HCT116 (cell line): ENCODE results near the gene TJAP1. TPM values are rescaled to one million over a fixed set of nuclear protein-coding genes. Genes with fewer than 3 reads are reported as not detected.

Experiments used
- ATAC-seq: fragments of 200-7000 bp; cut with Tn5 transposase; 2 replicates; pipeline ENCODE4 v1.9.1; 2020; ENCODE audit warnings: mild to moderate bottlenecking, moderate library complexity
- BruUV-seq: library from RNA; stranded (reverse); fragments of 400-500 nt; replicated peaks from 2 replicates; lab custom pipeline; 2021; lab: Mats Ljungman, UMichigan
- CTCF ChIA-PET: fragments of 300-600 bp; sonication (Branson Sonifier 250); formaldehyde crosslinking; loops from one replicate; lab custom pipeline; 2021; ENCODE audit warnings: antibody characterized with exemption; lab: Charles Lee
- POLR2A ChIA-PET: fragments of 300-600, 350-600 bp; sonication (Branson Sonifier 250); formaldehyde crosslinking; loops from one replicate; lab custom pipeline; 2021; ENCODE audit warnings: antibody characterized with exemption; lab: Charles Lee
- RAD21 ChIA-PET, 2 experiments: fragments of 300-600 bp; sonication (Branson Sonifier 250); formaldehyde crosslinking; loops; one replicate each; lab custom pipeline; 2023; ENCODE audit warnings: low total read pairs in 2 of 2; ENCODE audit not compliant: uncharacterized antibody in 2 of 2, unreplicated experiment in 2 of 2, low non-redundant PET in 1 of 2; lab: Charles Lee
- DNase-seq: peaks from one replicate; pipeline ENCODE4 v3.0.0-alpha.2; 2010; ENCODE audit warnings: low read depth, low spot score
- H2AFZ ChIP-seq: fragments of 200-600 bp; shearing (Covaris generic), sonication (generic); 2 replicates; pipeline ENCODE4 v1.6.1; 2017; ENCODE audit warnings: low read depth, mixed run types, mixed read lengths, antibody characterized with exemption, low read length; ENCODE audit not compliant: poor library complexity, severe bottlenecking
- H3K27ac ChIP-seq: 2 replicates; pipeline ENCODE4 v1.5.1; 2012; ENCODE audit warnings: low read depth, low read length
- H3K27me3 ChIP-seq: fragments of 200-600 bp; sonication (generic); 2 replicates; pipeline ENCODE4 v1.6.1; 2016; ENCODE audit warnings: mixed run types, low read length, mixed read lengths; ENCODE audit not compliant: insufficient read depth
- H3K36me3 ChIP-seq, 2 experiments: fragments of 200-500 bp in 1 of 2; fragments of 200-600 bp in 1 of 2; sonication (Bioruptor generic) in 1 of 2; sonication (generic) in 1 of 2; 2 replicates each; pipeline versions ENCODE4 v1.5.1 to v1.6.1; 2014 to 2016; ENCODE audit warnings: low read length in 2 of 2, inconsistent platforms in 1 of 2, mixed read lengths in 1 of 2, mixed run types in 1 of 2; ENCODE audit not compliant: insufficient read depth in 2 of 2, control insufficient read depth in 1 of 2
- H3K4me1 ChIP-seq, 2 experiments: fragments of 200-600 bp in 1 of 2; sonication (generic) in 1 of 2; 2 replicates each; pipeline versions ENCODE4 v1.5.1 to v1.6.1; 2012 to 2017; ENCODE audit warnings: low read length in 2 of 2, inconsistent platforms in 1 of 2, mild to moderate bottlenecking in 1 of 2, mixed read lengths in 1 of 2, mixed run types in 1 of 2, moderate library complexity in 1 of 2; ENCODE audit not compliant: insufficient read depth in 2 of 2, control insufficient read depth in 1 of 2
- H3K4me2 ChIP-seq: fragments of 200-600 bp; sonication (generic); 2 replicates; pipeline ENCODE4 v1.6.1; 2017; ENCODE audit warnings: mixed run types, low read length, mixed read lengths
- H3K4me3 ChIP-seq, 2 experiments: fragments of 200-600 bp in 1 of 2; sonication (generic) in 1 of 2; replicated peaks in 1 of 2; 2 replicates each; pipeline ENCODE4 v1.5.1; 2011 to 2016; ENCODE audit warnings: low read length in 2 of 2, control low read depth in 1 of 2, low read depth in 1 of 2, mild to moderate bottlenecking in 1 of 2, mixed read lengths in 1 of 2, mixed run types in 1 of 2
- H3K79me2 ChIP-seq: fragments of 200-600 bp; sonication (generic); 2 replicates; pipeline ENCODE4 v1.6.1; 2017; ENCODE audit warnings: mild to moderate bottlenecking, mixed run types, low read length, moderate library complexity, mixed read lengths; ENCODE audit not compliant: insufficient read depth
- H3K9ac ChIP-seq: fragments of 200-600 bp; sonication (generic); 2 replicates; pipeline ENCODE4 v1.6.1; 2016; ENCODE audit warnings: low read length, mixed read lengths
- H3K9me2 ChIP-seq: fragments of 200-600 bp; sonication (generic), shearing (Covaris generic); 2 replicates; pipeline ENCODE4 v1.6.1; 2017; ENCODE audit warnings: mixed run types, mild to moderate bottlenecking, moderate library complexity; ENCODE audit not compliant: insufficient read depth
- H3K9me3 ChIP-seq, 2 experiments: fragments of 200-500 bp in 1 of 2; fragments of 200-600 bp in 1 of 2; sonication (Bioruptor generic) in 1 of 2; sonication (generic) in 1 of 2; 2 replicates each; pipeline ENCODE4 v1.6.1; 2014 to 2017; ENCODE audit warnings: low read length in 2 of 2, mixed read lengths in 2 of 2, inconsistent platforms in 1 of 2, low read depth in 1 of 2, mild to moderate bottlenecking in 1 of 2, mixed run types in 1 of 2, moderate library complexity in 1 of 2; ENCODE audit not compliant: control insufficient read depth in 1 of 2, insufficient read depth in 1 of 2
- H4K20me1 ChIP-seq: fragments of 200-600 bp; sonication (generic), shearing (Covaris generic); 2 replicates; pipeline ENCODE4 v1.6.1; 2017; ENCODE audit warnings: mixed run types, mild to moderate bottlenecking, moderate library complexity; ENCODE audit not compliant: insufficient read depth
- CBX3 ChIP-seq: IDR thresholded peaks from 2 replicates; pipeline ENCODE4 v1.6.1; 2012; ENCODE audit warnings: low read depth
- EGR1 ChIP-seq: IDR thresholded peaks from 2 replicates; pipeline ENCODE4 v1.6.1; 2012; ENCODE audit warnings: low read depth
- ELF1 ChIP-seq: IDR thresholded peaks from 2 replicates; pipeline ENCODE4 v1.6.1; 2012; ENCODE audit warnings: low read depth, borderline replicate concordance
- MAX ChIP-seq: IDR thresholded peaks from 2 replicates; pipeline ENCODE4 v1.6.1; 2012
- REST ChIP-seq: IDR thresholded peaks from 2 replicates; pipeline ENCODE4 v1.6.1; 2012; ENCODE audit warnings: low read depth
- SP1 ChIP-seq: IDR thresholded peaks from 2 replicates; pipeline ENCODE4 v1.6.1; 2012; ENCODE audit warnings: low read depth
- intact Hi-C: fragments of 100-400 bp; cut with micrococcal nuclease; formaldehyde crosslinking; loops from 2 replicates; pipeline ENCODE4 v1.10.0; 2022
- total RNA-seq: library from RNA; stranded (reverse); gene quantifications from one replicate; pipeline ENCODE4 v1.2.1, GENCODE V29; 2021; ENCODE audit not compliant: unreplicated experiment

Gene TJAP1
- total RNA-seq, 1 experiment from 2014 or later = 45.2 TPM

- CTCF ChIA-PET = no interaction called here
- no peaks in the 10 kb centered on the region for H3K9me2 ChIP-seq
- TF ChIP-seq ELF1 (no peak), SP1 (no peak)
- TF ChIP-seq, all 23 proteins: peak for 0
- DNase-seq = no peak
- Histone ChIP-seq H3K27ac (no peak overlapping the region), H2AFZ (no peak overlapping the region), H4K20me1 (no peaks in the 10 kb centered on the region), H3K36me3 (peaks cover 31 to 39% of the 10 kb centered on the region in 2 experiments; a peak in 3 of 4 replicates), H3K4me1 (no peaks in the 10 kb centered on the region), H3K9me3 (no peaks in the 10 kb centered on the region), H3K79me2 (peaks cover 17% of the 10 kb centered on the region), H3K4me3 (no peak overlapping the region), H3K9ac (no peak overlapping the region), H3K27me3 (no peaks in the 10 kb centered on the region), H3K4me2 (no peak overlapping the region)
- POLR2A ChIA-PET = no interaction called here
- no TSS peak for BruUV-seq
- no peak for ATAC-seq
- RAD21 ChIA-PET = no interaction called here
- intact Hi-C loops = no loop called here
Measured at GRCh38 chr6:43540507-43540906, 63.1 kb downstream of the TJAP1 start.

- Histone ChIP-seq H3K9ac (no peak overlapping the region), H3K9me3 (no peaks in the 10 kb centered on the region), H3K9me2 (no peaks in the 10 kb centered on the region), H3K27ac (no peak overlapping the region), H3K36me3 (peaks cover 37 to 52% of the 10 kb centered on the region in 2 experiments; a peak in 3 of 4 replicates), H3K4me1 (no peaks in the 10 kb centered on the region), H4K20me1 (no peaks in the 10 kb centered on the region), H3K27me3 (no peaks in the 10 kb centered on the region), H3K4me3 (no peak overlapping the region), H3K79me2 (peaks cover 17% of the 10 kb centered on the region), H2AFZ (no peak overlapping the region), H3K4me2 (no peak overlapping the region)
- ATAC-seq = no peak
- TF ChIP-seq CBX3 (no peak), REST (no peak), EGR1 (no peak), MAX (no peak)
- ChIA-PET POLR2A (no interaction called here), RAD21 (no interaction called here), CTCF (no interaction called here)
- intact Hi-C loops = no loop called here
- BruUV-seq = no TSS peak
- DNase-seq = no peak
Measured at GRCh38 chr6:43541774-43542471, 64.6 kb downstream of the TJAP1 start.
